ENCODE measurements around the gene TMEM19.

DNA sequence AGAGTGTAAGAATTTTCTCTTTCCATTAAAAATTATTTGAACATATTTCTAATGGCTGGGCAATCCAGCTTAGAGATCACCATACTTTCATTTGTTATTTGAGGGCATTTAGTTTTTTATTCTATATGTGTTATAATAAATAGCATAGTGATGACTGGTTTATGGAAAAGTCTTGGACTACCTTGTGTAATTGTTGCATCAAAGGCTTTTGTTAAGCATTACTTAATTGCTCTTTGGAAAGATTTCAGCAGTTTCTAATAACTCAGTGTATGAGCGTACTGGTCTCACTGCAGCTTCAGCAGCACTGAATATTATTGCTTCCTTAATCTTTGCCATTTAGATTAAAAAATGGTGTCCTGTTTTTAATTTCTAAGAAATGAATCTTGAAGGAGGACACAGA, 22.8 kb downstream of the TMEM19 start:
- TF ChIP-seq, protein P1, sequence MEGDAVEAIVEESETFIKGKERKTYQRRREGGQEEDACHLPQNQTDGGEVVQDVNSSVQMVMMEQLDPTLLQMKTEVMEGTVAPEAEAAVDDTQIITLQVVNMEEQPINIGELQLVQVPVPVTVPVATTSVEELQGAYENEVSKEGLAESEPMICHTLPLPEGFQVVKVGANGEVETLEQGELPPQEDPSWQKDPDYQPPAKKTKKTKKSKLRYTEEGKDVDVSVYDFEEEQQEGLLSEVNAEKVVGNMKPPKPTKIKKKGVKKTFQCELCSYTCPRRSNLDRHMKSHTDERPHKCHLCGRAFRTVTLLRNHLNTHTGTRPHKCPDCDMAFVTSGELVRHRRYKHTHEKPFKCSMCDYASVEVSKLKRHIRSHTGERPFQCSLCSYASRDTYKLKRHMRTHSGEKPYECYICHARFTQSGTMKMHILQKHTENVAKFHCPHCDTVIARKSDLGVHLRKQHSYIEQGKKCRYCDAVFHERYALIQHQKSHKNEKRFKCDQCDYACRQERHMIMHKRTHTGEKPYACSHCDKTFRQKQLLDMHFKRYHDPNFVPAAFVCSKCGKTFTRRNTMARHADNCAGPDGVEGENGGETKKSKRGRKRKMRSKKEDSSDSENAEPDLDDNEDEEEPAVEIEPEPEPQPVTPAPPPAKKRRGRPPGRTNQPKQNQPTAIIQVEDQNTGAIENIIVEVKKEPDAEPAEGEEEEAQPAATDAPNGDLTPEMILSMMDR (IDR thresholded peaks at IDR 0.05) = no peak
- TF ChIP-seq POLR2AphosphoS5 (IDR thresholded peaks at IDR 0.05) (no peak), POLR2A (IDR thresholded peaks at IDR 0.05) (no peak), EP300 (IDR thresholded peaks at IDR 0.05) (no peak)
